KOPT-K1 (cell line): ENCODE results near the gene GALNT6.

Experiments used
- H3K27ac ChIP-seq: fragments of 200-600 bp; sonication (generic); 2 replicates; pipeline ENCODE4 v1.5.1; 2016; ENCODE audit warnings: antibody characterized with exemption, mild to moderate bottlenecking, low read depth, low read length; ENCODE audit not compliant: poor library complexity, severe bottlenecking
- H3K36me3 ChIP-seq: fragments of 200-600 bp; sonication (generic); 2 replicates; pipeline ENCODE4 v1.5.1; 2017; ENCODE audit warnings: antibody characterized with exemption, mild to moderate bottlenecking, low read length, moderate library complexity; ENCODE audit not compliant: insufficient read depth
- H3K9me3 ChIP-seq: fragments of 200-600 bp; sonication (generic); 2 replicates; pipeline ENCODE4 v1.5.1; 2017; ENCODE audit warnings: antibody characterized with exemption, low read length, mild to moderate bottlenecking; ENCODE audit not compliant: insufficient read depth, poor library complexity, severe bottlenecking

GALNT6 gene

GRCh38 chr12:51395283-51396230 lies 4.4 kb upstream of the GALNT6 start:
- Histone ChIP-seq H3K36me3 (no peaks in the 10 kb centered on the region), H3K9me3 (no peaks in the 10 kb centered on the region), H3K27ac (peak overlapping the region; percentile 65)

GRCh38 chr12:51393676-51394545 lies 2.7 kb upstream of the GALNT6 start:
- H3K36me3 ChIP-seq, result no peaks in the 10 kb centered on the region
- no peaks in the 10 kb centered on the region for H3K9me3 ChIP-seq
- peak overlapping the region; percentile 65 for H3K27ac ChIP-seq

GRCh38 chr12:51392556-51393237 lies 1.5 kb upstream of the GALNT6 start:
- H3K27ac ChIP-seq, result peak overlapping the region; percentile 65
- no peaks in the 10 kb centered on the region for H3K9me3 ChIP-seq
- no peaks in the 10 kb centered on the region for H3K36me3 ChIP-seq

GRCh38 chr12:51390891-51391282 lies 319 bp downstream of the GALNT6 start:
- Histone ChIP-seq H3K9me3 (no peaks in the 10 kb centered on the region), H3K27ac (peak overlapping the region; percentile 69), H3K36me3 (no peaks in the 10 kb centered on the region)

- Histone ChIP-seq H3K36me3 (no peaks in the 10 kb centered on the region), H3K9me3 (no peaks in the 10 kb centered on the region), H3K27ac (peak overlapping the region; percentile 69)
Observed at GRCh38 chr12:51390457-51390856, 749 bp downstream of the GALNT6 start.

GRCh38 chr12:51389302-51389999 lies 1.8 kb downstream of the GALNT6 start:
- no peaks in the 10 kb centered on the region for H3K9me3 ChIP-seq
- no peaks in the 10 kb centered on the region for H3K36me3 ChIP-seq
- H3K27ac ChIP-seq, result peak overlapping the region; percentile 37

GRCh38 chr12:51388846-51389245 lies 2.4 kb downstream of the GALNT6 start:
- Histone ChIP-seq H3K9me3 (no peaks in the 10 kb centered on the region), H3K27ac (peak overlapping the region; percentile 37), H3K36me3 (no peaks in the 10 kb centered on the region)

GRCh38 chr12:51388069-51388799 lies 3.0 kb downstream of the GALNT6 start:
- Histone ChIP-seq H3K27ac (peak overlapping the region; percentile 37), H3K9me3 (no peaks in the 10 kb centered on the region), H3K36me3 (no peaks in the 10 kb centered on the region)

GRCh38 chr12:51386351-51386750 lies 4.9 kb downstream of the GALNT6 start:
- no peaks in the 10 kb centered on the region for H3K36me3 ChIP-seq
- no peaks in the 10 kb centered on the region for H3K9me3 ChIP-seq
- H3K27ac ChIP-seq, result peak overlapping the region; percentile 43

GRCh38 chr12:51383269-51383905 lies 7.8 kb downstream of the GALNT6 start:
- Histone ChIP-seq H3K9me3 (no peaks in the 10 kb centered on the region), H3K36me3 (peaks cover 18% of the 10 kb centered on the region), H3K27ac (peak overlapping the region; percentile 71)

- Histone ChIP-seq H3K36me3 (peaks cover 30% of the 10 kb centered on the region), H3K27ac (peak overlapping the region; percentile 71), H3K9me3 (no peaks in the 10 kb centered on the region)
Observed at GRCh38 chr12:51382173-51382572, 9.0 kb downstream of the GALNT6 start.

GRCh38 chr12:51381226-51382079 lies 9.8 kb downstream of the GALNT6 start:
- Histone ChIP-seq H3K9me3 (no peaks in the 10 kb centered on the region), H3K36me3 (peaks cover 37% of the 10 kb centered on the region), H3K27ac (peak overlapping the region; percentile 71)

GRCh38 chr12:51379571-51379970 lies 11.6 kb downstream of the GALNT6 start:
- H3K9me3 ChIP-seq, result no peaks in the 10 kb centered on the region
- H3K36me3 ChIP-seq, result peaks cover 54% of the 10 kb centered on the region
- H3K27ac ChIP-seq, result peak overlapping the region; percentile 65
